ENCODE measurements around the gene ISM1.

Gene ISM1

GRCh38 chr20:13221313-13221672 lies 219 bp downstream of the ISM1 start:
- peaks cover 2% of the 10 kb centered on the region; the same call in 1 of the 2 replicates for H3K9me3 ChIP-seq (ENCODE audit: insufficient read depth, low read length)
- TF ChIP-seq CTCF (IDR thresholded peaks at IDR 0.05; ENCODE audit: low read depth, low read length), result no peak
- no peak for TF ChIP-seq EZH2phosphoT487 (IDR thresholded peaks at IDR 0.05; ENCODE audit: low read depth)
- H3K4me2 ChIP-seq (ENCODE audit: low read length), result 0 out of 2 replicates have a peak overlapping the region, but pooled peaks have one; percentile 21
- no peaks in the 10 kb centered on the region for H3K36me3 ChIP-seq (replicated peaks; ENCODE audit: low read depth, low read length)
- H3K27me3 ChIP-seq (ENCODE audit: low read depth, low read length), result peaks cover 8% of the 10 kb centered on the region; the same call in 1 of the 2 replicates
- no peaks in the 10 kb centered on the region for H4K20me1 ChIP-seq (ENCODE audit: insufficient read depth, low read length)
- H3K4me1 ChIP-seq (ENCODE audit: low read length), result no peaks in the 10 kb centered on the region; the same call in 1 of the 2 replicates
- H3K4me3 ChIP-seq (ENCODE audit: low read length), result peak overlapping the region; percentile 76
- H2AFZ ChIP-seq (ENCODE audit: low read depth, low read length), result no peak overlapping the region
- H3K9ac ChIP-seq (ENCODE audit: low read length), result no peak overlapping the region
- no peaks in the 10 kb centered on the region for H3K79me2 ChIP-seq (ENCODE audit: low read length)
- H3K27ac ChIP-seq (ENCODE audit: low read length), result no peak overlapping the region

- H3K4me3 ChIP-seq (ENCODE audit: low read length), result peak overlapping the region; percentile 76
- no peak overlapping the region for H2AFZ ChIP-seq (ENCODE audit: low read depth, low read length)
These were observed 722 bp downstream of the ISM1 start for GRCh38 chr20:13221673-13222318.

GRCh38 chr20:13222319-13222716 lies 1.2 kb downstream of the ISM1 start:
- peaks cover 8% of the 10 kb centered on the region; the same call in 1 of the 2 replicates for H3K27me3 ChIP-seq (ENCODE audit: low read depth, low read length)
- no peaks in the 10 kb centered on the region for H4K20me1 ChIP-seq (ENCODE audit: insufficient read depth, low read length)
- H3K9ac ChIP-seq (ENCODE audit: low read length), result no peak overlapping the region
- H3K27ac ChIP-seq (ENCODE audit: low read length), result no peak overlapping the region
- peak overlapping the region; percentile 63 for H3K4me2 ChIP-seq (ENCODE audit: low read length)
- TF ChIP-seq EZH2phosphoT487 (IDR thresholded peaks at IDR 0.05; ENCODE audit: low read depth), result no peak
- no peak for TF ChIP-seq CTCF (IDR thresholded peaks at IDR 0.05; ENCODE audit: low read depth, low read length)
- H3K79me2 ChIP-seq (ENCODE audit: low read length), result no peaks in the 10 kb centered on the region
- H3K4me3 ChIP-seq (ENCODE audit: low read length), result no peak overlapping the region
- H3K9me3 ChIP-seq (ENCODE audit: insufficient read depth, low read length), result peaks cover 9% of the 10 kb centered on the region; the same call in 1 of the 2 replicates
- H3K36me3 ChIP-seq (replicated peaks; ENCODE audit: low read depth, low read length), result no peaks in the 10 kb centered on the region
- H3K4me1 ChIP-seq (ENCODE audit: low read length), result no peaks in the 10 kb centered on the region; the same call in 1 of the 2 replicates
- H2AFZ ChIP-seq (ENCODE audit: low read depth, low read length), result no peak overlapping the region

More at GRCh38 chr20:13221673-13222318, 722 bp downstream of the ISM1 start:
- Histone ChIP-seq H3K4me1 (ENCODE audit: low read length) (no peaks in the 10 kb centered on the region; the same call in 1 of the 2 replicates), H4K20me1 (ENCODE audit: insufficient read depth, low read length) (no peaks in the 10 kb centered on the region), H3K36me3 (replicated peaks; ENCODE audit: low read depth, low read length) (no peaks in the 10 kb centered on the region), H3K9me3 (ENCODE audit: insufficient read depth, low read length) (peaks cover 7% of the 10 kb centered on the region; the same call in 1 of the 2 replicates), H3K27me3 (ENCODE audit: low read depth, low read length) (peaks cover 8% of the 10 kb centered on the region; the same call in 1 of the 2 replicates), H3K9ac (ENCODE audit: low read length) (no peak overlapping the region), H3K27ac (ENCODE audit: low read length) (no peak overlapping the region), H3K79me2 (ENCODE audit: low read length) (no peaks in the 10 kb centered on the region), H3K4me2 (ENCODE audit: low read length) (peak overlapping the region; percentile 63)
- no peak for TF ChIP-seq CTCF (IDR thresholded peaks at IDR 0.05; ENCODE audit: low read depth, low read length)
- no peak for TF ChIP-seq EZH2phosphoT487 (IDR thresholded peaks at IDR 0.05; ENCODE audit: low read depth)

- Histone ChIP-seq H3K9ac (ENCODE audit: low read length) (no peak overlapping the region), H3K79me2 (ENCODE audit: low read length) (no peaks in the 10 kb centered on the region), H3K9me3 (ENCODE audit: insufficient read depth, low read length) (peaks cover 9% of the 10 kb centered on the region; the same call in 1 of the 2 replicates), H3K27me3 (ENCODE audit: low read depth, low read length) (0 out of 2 replicates have a peak, but pooled peaks cover under 1% of the 10 kb centered on the region), H3K27ac (ENCODE audit: low read length) (no peak overlapping the region), H3K4me3 (ENCODE audit: low read length) (no peak overlapping the region), H4K20me1 (ENCODE audit: insufficient read depth, low read length) (no peaks in the 10 kb centered on the region), H3K4me1 (ENCODE audit: low read length) (no peaks in the 10 kb centered on the region; the same call in 1 of the 2 replicates), H3K4me2 (ENCODE audit: low read length) (no peak overlapping the region), H3K36me3 (replicated peaks; ENCODE audit: low read depth, low read length) (no peaks in the 10 kb centered on the region), H2AFZ (ENCODE audit: low read depth, low read length) (no peak overlapping the region)
- TF ChIP-seq CTCF (IDR thresholded peaks at IDR 0.05; ENCODE audit: low read depth, low read length) (no peak), EZH2phosphoT487 (IDR thresholded peaks at IDR 0.05; ENCODE audit: low read depth) (no peak)
These were observed 2.9 kb downstream of the ISM1 start for GRCh38 chr20:13223736-13224520.

Data from OCI-LY3 (cell line).